HepG2 (cell line): ENCODE results near the gene RASA3. TPM values are rescaled to one million over a fixed set of nuclear protein-coding genes. Genes with fewer than 3 reads are reported as not detected.

ENCODE experiments used
- ATAC-seq: fragments of 200-7000 bp; cut with Tn5 transposase; 3 replicates; pipeline ENCODE4 v1.9.1; 2020; ENCODE audit warnings: mild to moderate bottlenecking, moderate library complexity
- BruUV-seq: library from RNA; stranded (reverse); fragments of 400-500 nt; replicated peaks from 2 replicates; lab custom pipeline; 2021; lab: Mats Ljungman, UMichigan
- CTCF ChIA-PET: fragments of 300-600 bp; formaldehyde crosslinking; extraction: SDS; loops from one replicate; lab custom pipeline; 2021; ENCODE audit warnings: low total read pairs, inconsistent platforms, low intra/inter-chr PET ratio; lab: Yijun Ruan, JAX
- POLR2A ChIA-PET: fragments of 350-600 bp; sonication (Branson Sonifier 250); formaldehyde crosslinking; loops from one replicate; lab custom pipeline; 2020; ENCODE audit warnings: antibody characterized with exemption, inconsistent platforms; lab: Yijun Ruan, JAX
- DNase-seq: peaks from one replicate; pipeline ENCODE4 v3.0.0-alpha.2; 2015; ENCODE audit warnings: low spot score
- FAIRE-seq: peaks from 3 replicates; lab custom pipeline; 2011; peaks lifted over from hg19 to GRCh38; lab: Jason Lieb, UNC
- H2AFZ ChIP-seq: one replicate; pipeline ENCODE4 v1.6.1; 2011; ENCODE audit warnings: low read length, inconsistent platforms
- H3K27ac ChIP-seq: fragments of 300-600 bp; 3 replicates; pipeline ENCODE4 v1.8.0; 2011; ENCODE audit warnings: mixed run types, mild to moderate bottlenecking, mixed read lengths, low read length, inconsistent platforms; ENCODE audit not compliant: insufficient read depth; ENCODE audit errors: extremely low read length
- H3K27me3 ChIP-seq, 2 experiments: fragments of 200-600 bp in 1 of 2; 2 replicates in 1 of 2; 3 replicates in 1 of 2; pipeline versions ENCODE4 v1.6.0 to v1.8.0; 2011; ENCODE audit warnings: low read length in 2 of 2, mild to moderate bottlenecking in 2 of 2, moderate library complexity in 2 of 2, inconsistent platforms in 1 of 2; ENCODE audit not compliant: insufficient read depth in 2 of 2, control insufficient read depth in 1 of 2
- H3K36me3 ChIP-seq, 2 experiments: fragments of 200-600 bp in 1 of 2; replicated peaks in 1 of 2; 2 replicates in 1 of 2; 3 replicates in 1 of 2; pipeline versions ENCODE4 v1.5.1 to v1.8.0; 2011; ENCODE audit warnings: low read length in 2 of 2, inconsistent platforms in 1 of 2; ENCODE audit not compliant: insufficient read depth in 2 of 2, control insufficient read depth in 1 of 2
- H3K4me1 ChIP-seq: 2 replicates; pipeline ENCODE4 v1.5.1; 2012; ENCODE audit warnings: low read length, inconsistent platforms; ENCODE audit not compliant: insufficient read depth
- H3K4me2 ChIP-seq: 2 replicates; pipeline ENCODE4 v1.6.0; 2011; ENCODE audit warnings: low read depth, low read length, inconsistent platforms
- H3K4me3 ChIP-seq, 3 experiments: fragments of 200-600 bp in 1 of 3; sonication (generic), shearing (Covaris generic) in 1 of 3; replicated peaks in 1 of 3; 2 replicates each; pipeline ENCODE4 v1.5.1; 2011 to 2016; ENCODE audit warnings: low read length in 3 of 3, inconsistent platforms in 2 of 3, low read depth in 2 of 3, mild to moderate bottlenecking in 2 of 3, control low read depth in 1 of 3, mixed read lengths in 1 of 3; ENCODE audit not compliant: insufficient read depth in 1 of 3
- H3K79me2 ChIP-seq: one replicate; pipeline ENCODE4 v1.6.1; 2011; ENCODE audit warnings: low read length, inconsistent platforms; ENCODE audit not compliant: insufficient read depth
- H3K9ac ChIP-seq: 2 replicates; pipeline ENCODE4 v1.6.0; 2011; ENCODE audit warnings: mild to moderate bottlenecking, low read depth, low read length, inconsistent platforms; ENCODE audit not compliant: insufficient read depth
- H3K9me3 ChIP-seq: 2 replicates; pipeline ENCODE4 v1.5.1; 2012; ENCODE audit warnings: mild to moderate bottlenecking, low read length
- H4K20me1 ChIP-seq: 2 replicates; pipeline ENCODE4 v1.6.0; 2011; ENCODE audit warnings: inconsistent platforms, mild to moderate bottlenecking, low read length, moderate library complexity; ENCODE audit not compliant: insufficient read depth
- HNF4G ChIP-seq, 2 experiments: sonication (generic) in 1 of 2; formaldehyde crosslinking in 1 of 2; IDR thresholded peaks; 2 replicates each; pipeline versions ENCODE4 v1.4.0 to v1.6.1; 2011 to 2020; ENCODE audit warnings: borderline replicate concordance in 2 of 2, low read depth in 2 of 2, mild to moderate bottlenecking in 2 of 2, low read length in 1 of 2, missing genetic modification reagents in 1 of 2, moderate library complexity in 1 of 2
- NFIB ChIP-seq: sonication (generic); formaldehyde crosslinking; IDR thresholded peaks from 2 replicates; pipeline ENCODE4 v1.9.0; 2021; ENCODE audit warnings: missing genetic modification reagents, mild to moderate bottlenecking, borderline replicate concordance
- POGK ChIP-seq: sonication (generic); formaldehyde crosslinking; conservative IDR thresholded peaks from 2 replicates; pipeline ENCODE4 v1.8.0; 2022; ENCODE audit warnings: mild to moderate bottlenecking, moderate library complexity, missing genetic modification reagents
- PPARG ChIP-seq: conservative IDR thresholded peaks from 2 replicates; pipeline ENCODE4 v1.6.1; 2016; ENCODE audit warnings: missing biosample characterization, missing genetic modification reagents
- SATB2 ChIP-seq: sonication (generic); formaldehyde crosslinking; IDR thresholded peaks from 2 replicates; pipeline ENCODE4 v1.5.0; 2020; ENCODE audit warnings: missing genetic modification reagents
- SMAD9 ChIP-seq: sonication (generic); formaldehyde crosslinking; IDR thresholded peaks from 2 replicates; pipeline ENCODE4 v1.5.1; 2020; ENCODE audit warnings: mild to moderate bottlenecking, missing genetic modification reagents
- SRSF9 ChIP-seq: fragments of 200-400 bp; formaldehyde crosslinking; IDR thresholded peaks from 2 replicates; pipeline ENCODE4 v1.6.1; 2018; ENCODE audit warnings: borderline replicate concordance, mild to moderate bottlenecking, low read depth, low read length; ENCODE audit not compliant: insufficient read depth, poor library complexity, severe bottlenecking
- TIGD3 ChIP-seq: sonication (generic); formaldehyde crosslinking; IDR thresholded peaks from 2 replicates; pipeline ENCODE4 v1.5.1; 2020; ENCODE audit warnings: mild to moderate bottlenecking, missing genetic modification reagents, borderline replicate concordance
- TOE1 ChIP-seq: sonication (generic); formaldehyde crosslinking; IDR thresholded peaks from 2 replicates; pipeline ENCODE4 v1.4.0; 2020; ENCODE audit warnings: mild to moderate bottlenecking, missing genetic modification reagents
- XRCC5 ChIP-seq: fragments of 200-400 bp; formaldehyde crosslinking; optimal IDR thresholded peaks from 2 replicates; pipeline ENCODE3; 2017; ENCODE audit warnings: mild to moderate bottlenecking, low read length
- ZNF318 ChIP-seq: sonication (generic); formaldehyde crosslinking; IDR thresholded peaks from 2 replicates; pipeline ENCODE4 v1.4.0; 2020; ENCODE audit warnings: mild to moderate bottlenecking, missing genetic modification reagents
- ZNF75D ChIP-seq: sonication (generic); formaldehyde crosslinking; IDR thresholded peaks from 2 replicates; pipeline ENCODE4 v1.8.1; 2023; ENCODE audit warnings: missing genetic modification reagents, mild to moderate bottlenecking, borderline replicate concordance
- WGBS: methylation state at CpG from one replicate; pipeline ENCODE4 v1.1.6; 2017; ENCODE audit warnings: low lambda C conversion rate; 5-methylcytosine and 5-hydroxymethylcytosine counted together
- in situ Hi-C: cut with HindIII; loops from 2 replicates; pipeline ENCODE4 v1.10.0; 2017; ENCODE audit warnings: low pct_unique_long_range_greater_than_20kb; ENCODE audit not compliant: extremely low pct_ligation_motif_present
- intact Hi-C: fragments of 100-400 bp; cut with micrococcal nuclease; formaldehyde crosslinking; loops from one replicate; pipeline ENCODE4 v1.10.0; 2022; ENCODE audit not compliant: unreplicated experiment
- polyA plus RNA-seq, 8 experiments: library from polyadenylated mRNA; depleted of rRNA in 3 of 8; stranded (reverse) in 7 of 8; unstranded in 1 of 8; fragments of >200 nt; fragmentation: Illumina TruSeq in 4 of 8; extraction: Trizol in 4 of 8; gene quantifications; 2 replicates each; pipeline versions ENCODE4 v1.2.1 to v1.2.3, GENCODE V29; 2011 to 2016; ENCODE audit warnings: low read depth in 4 of 8, missing spikeins in 1 of 8, mixed read lengths in 1 of 8; ENCODE audit not compliant: insufficient read depth in 1 of 8
- total RNA-seq, 5 experiments: library from RNA; depleted of rRNA; stranded (reverse); fragments of >200 nt; fragmentation: Illumina TruSeq; extraction: Trizol; gene quantifications; 2 replicates each; pipeline ENCODE4 v1.2.3, GENCODE V29; 2016; ENCODE audit warnings: low read depth in 1 of 5

RASA3 gene
- total and polyA plus RNA-seq, 2 of the 13 experiments (the other 11 are each of a cell fraction or from before 2014, with no cell fraction given), result 0.05 TPM; not detected in 1

- Histone ChIP-seq H3K27ac (no peak overlapping the region), H3K9ac (no peak overlapping the region), H3K9me3 (no peaks in the 10 kb centered on the region), H3K36me3 (no peaks in the 10 kb centered on the region), H4K20me1 (peaks cover 2% of the 10 kb centered on the region; the same call in 1 of the 2 replicates), H2AFZ (no peak overlapping the region), H3K4me2 (no peak overlapping the region), H3K4me1 (no peaks in the 10 kb centered on the region), H3K4me3 (no peak overlapping the region), H3K79me2 (no peaks in the 10 kb centered on the region), H3K27me3 (peaks cover 21 to 76% of the 10 kb centered on the region in 2 experiments)
- no TSS peak for BruUV-seq
- ChIA-PET POLR2A (no interaction called here), CTCF (no interaction called here)
- ATAC-seq, result no peak
- in situ Hi-C loops (no loop called here), intact Hi-C loops (no loop called here)
- no peak for FAIRE-seq
- DNase-seq, result no peak
- 48% methylated on average over 21 of the region's 21 CpGs for WGBS
- TF ChIP-seq SRSF9 (no peak), POGK (CRISPR knock-in tag) (no peak), TOE1 (CRISPR knock-in tag) (no peak), NFIB (CRISPR knock-in tag) (no peak), ZNF75D (CRISPR knock-in tag) (no peak), ZNF318 (CRISPR knock-in tag) (no peak), SATB2 (CRISPR knock-in tag) (no peak), XRCC5 (no peak), TIGD3 (CRISPR knock-in tag) (no peak), SMAD9 (CRISPR knock-in tag) (no peak), HNF4G (IDR thresholded peaks at IDR 0.05; ENCODE audit: borderline replicate concordance, low read depth, low read length) (no peak), HNF4G (CRISPR knock-in tag; IDR thresholded peaks at IDR 0.05; ENCODE audit: borderline replicate concordance, low read depth) (no peak), PPARG (CRISPR knock-in tag) (no peak)
Observed at GRCh38 chr13:114126789-114127472, 5.5 kb downstream of the RASA3 start.
